ENCODE data around the gene COX8C.

DNA sequence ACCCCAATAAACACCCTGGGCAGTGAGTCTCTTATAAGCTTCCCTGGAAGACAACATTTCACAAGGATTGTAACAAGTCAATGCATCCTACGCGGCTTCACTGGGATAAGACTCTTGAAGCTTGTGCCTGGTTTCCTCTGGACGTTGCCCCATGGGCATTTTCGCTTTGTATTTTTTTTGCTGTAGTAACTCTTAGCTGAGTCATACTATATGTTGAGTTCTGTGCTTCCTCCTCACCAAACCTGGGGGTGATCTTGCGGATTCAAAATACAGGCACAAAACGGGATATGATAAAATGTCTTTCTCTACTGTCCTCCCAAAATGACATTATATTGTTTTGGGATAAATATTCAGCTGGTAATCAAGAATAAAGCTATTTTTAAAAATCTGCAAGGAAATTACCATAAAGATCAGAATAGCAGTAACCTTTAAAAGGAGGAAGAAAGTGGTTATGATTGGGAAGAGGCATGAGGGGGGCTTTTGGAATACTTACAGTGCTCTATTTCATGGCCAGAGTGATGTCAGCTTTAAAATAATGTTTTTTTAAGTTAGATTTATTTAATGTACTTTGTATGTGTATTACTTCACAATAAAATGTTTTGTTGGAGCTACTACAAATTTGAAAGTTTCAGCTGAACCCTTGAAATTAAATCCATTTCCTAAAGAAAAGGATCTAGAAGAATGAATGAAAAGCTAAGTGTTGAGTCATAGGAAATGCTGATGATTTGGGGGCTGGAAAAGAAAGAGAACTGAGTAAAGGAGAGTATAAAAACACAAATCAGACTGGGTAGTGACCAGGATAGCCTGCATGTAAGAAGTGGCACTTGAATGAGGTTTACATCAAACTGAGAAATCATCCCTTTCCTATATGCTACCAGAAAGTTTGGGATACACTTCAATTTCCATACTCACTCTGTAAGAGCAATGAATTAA is 28.8 kb upstream of the COX8C start:
- TF ChIP-seq, protein P1, sequence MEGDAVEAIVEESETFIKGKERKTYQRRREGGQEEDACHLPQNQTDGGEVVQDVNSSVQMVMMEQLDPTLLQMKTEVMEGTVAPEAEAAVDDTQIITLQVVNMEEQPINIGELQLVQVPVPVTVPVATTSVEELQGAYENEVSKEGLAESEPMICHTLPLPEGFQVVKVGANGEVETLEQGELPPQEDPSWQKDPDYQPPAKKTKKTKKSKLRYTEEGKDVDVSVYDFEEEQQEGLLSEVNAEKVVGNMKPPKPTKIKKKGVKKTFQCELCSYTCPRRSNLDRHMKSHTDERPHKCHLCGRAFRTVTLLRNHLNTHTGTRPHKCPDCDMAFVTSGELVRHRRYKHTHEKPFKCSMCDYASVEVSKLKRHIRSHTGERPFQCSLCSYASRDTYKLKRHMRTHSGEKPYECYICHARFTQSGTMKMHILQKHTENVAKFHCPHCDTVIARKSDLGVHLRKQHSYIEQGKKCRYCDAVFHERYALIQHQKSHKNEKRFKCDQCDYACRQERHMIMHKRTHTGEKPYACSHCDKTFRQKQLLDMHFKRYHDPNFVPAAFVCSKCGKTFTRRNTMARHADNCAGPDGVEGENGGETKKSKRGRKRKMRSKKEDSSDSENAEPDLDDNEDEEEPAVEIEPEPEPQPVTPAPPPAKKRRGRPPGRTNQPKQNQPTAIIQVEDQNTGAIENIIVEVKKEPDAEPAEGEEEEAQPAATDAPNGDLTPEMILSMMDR (IDR thresholded peaks at IDR 0.05 in 2 of 3, conservative IDR thresholded peaks at IDR 0.05 in 1 of 3; ENCODE audit: control insufficient read depth in 2 of 3, extremely low read depth in 1 of 3, insufficient read depth in 1 of 3, low read depth in 3 of 3, low read length in 3 of 3): no peak
- TF ChIP-seq YY1 (IDR thresholded peaks at IDR 0.05; ENCODE audit: low read depth, low read length): no peak
- no peak for TF ChIP-seq TAF1 (IDR thresholded peaks at IDR 0.05; ENCODE audit: borderline replicate concordance, low read depth, low read length)
- no peak for TF ChIP-seq YBX1 (IDR thresholded peaks at IDR 0.05)
- TF ChIP-seq, protein P2, sequence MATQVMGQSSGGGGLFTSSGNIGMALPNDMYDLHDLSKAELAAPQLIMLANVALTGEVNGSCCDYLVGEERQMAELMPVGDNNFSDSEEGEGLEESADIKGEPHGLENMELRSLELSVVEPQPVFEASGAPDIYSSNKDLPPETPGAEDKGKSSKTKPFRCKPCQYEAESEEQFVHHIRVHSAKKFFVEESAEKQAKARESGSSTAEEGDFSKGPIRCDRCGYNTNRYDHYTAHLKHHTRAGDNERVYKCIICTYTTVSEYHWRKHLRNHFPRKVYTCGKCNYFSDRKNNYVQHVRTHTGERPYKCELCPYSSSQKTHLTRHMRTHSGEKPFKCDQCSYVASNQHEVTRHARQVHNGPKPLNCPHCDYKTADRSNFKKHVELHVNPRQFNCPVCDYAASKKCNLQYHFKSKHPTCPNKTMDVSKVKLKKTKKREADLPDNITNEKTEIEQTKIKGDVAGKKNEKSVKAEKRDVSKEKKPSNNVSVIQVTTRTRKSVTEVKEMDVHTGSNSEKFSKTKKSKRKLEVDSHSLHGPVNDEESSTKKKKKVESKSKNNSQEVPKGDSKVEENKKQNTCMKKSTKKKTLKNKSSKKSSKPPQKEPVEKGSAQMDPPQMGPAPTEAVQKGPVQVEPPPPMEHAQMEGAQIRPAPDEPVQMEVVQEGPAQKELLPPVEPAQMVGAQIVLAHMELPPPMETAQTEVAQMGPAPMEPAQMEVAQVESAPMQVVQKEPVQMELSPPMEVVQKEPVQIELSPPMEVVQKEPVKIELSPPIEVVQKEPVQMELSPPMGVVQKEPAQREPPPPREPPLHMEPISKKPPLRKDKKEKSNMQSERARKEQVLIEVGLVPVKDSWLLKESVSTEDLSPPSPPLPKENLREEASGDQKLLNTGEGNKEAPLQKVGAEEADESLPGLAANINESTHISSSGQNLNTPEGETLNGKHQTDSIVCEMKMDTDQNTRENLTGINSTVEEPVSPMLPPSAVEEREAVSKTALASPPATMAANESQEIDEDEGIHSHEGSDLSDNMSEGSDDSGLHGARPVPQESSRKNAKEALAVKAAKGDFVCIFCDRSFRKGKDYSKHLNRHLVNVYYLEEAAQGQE (IDR thresholded peaks at IDR 0.05; ENCODE audit: low read depth, low read length): no peak
- TF ChIP-seq NR2F1 (conservative IDR thresholded peaks at IDR 0.05): no peak
- TF ChIP-seq, protein P3, sequence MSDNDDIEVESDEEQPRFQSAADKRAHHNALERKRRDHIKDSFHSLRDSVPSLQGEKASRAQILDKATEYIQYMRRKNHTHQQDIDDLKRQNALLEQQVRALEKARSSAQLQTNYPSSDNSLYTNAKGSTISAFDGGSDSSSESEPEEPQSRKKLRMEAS (IDR thresholded peaks at IDR 0.05; ENCODE audit: low read depth, low read length): no peak
- TF ChIP-seq, protein P4, sequence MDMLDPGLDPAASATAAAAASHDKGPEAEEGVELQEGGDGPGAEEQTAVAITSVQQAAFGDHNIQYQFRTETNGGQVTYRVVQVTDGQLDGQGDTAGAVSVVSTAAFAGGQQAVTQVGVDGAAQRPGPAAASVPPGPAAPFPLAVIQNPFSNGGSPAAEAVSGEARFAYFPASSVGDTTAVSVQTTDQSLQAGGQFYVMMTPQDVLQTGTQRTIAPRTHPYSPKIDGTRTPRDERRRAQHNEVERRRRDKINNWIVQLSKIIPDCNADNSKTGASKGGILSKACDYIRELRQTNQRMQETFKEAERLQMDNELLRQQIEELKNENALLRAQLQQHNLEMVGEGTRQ (IDR thresholded peaks at IDR 0.05; ENCODE audit: borderline replicate concordance, low read depth, low read length): no peak
- TF ChIP-seq CBX5 (IDR thresholded peaks at IDR 0.05; ENCODE audit: low read depth): no peak
- TF ChIP-seq, protein P5, sequence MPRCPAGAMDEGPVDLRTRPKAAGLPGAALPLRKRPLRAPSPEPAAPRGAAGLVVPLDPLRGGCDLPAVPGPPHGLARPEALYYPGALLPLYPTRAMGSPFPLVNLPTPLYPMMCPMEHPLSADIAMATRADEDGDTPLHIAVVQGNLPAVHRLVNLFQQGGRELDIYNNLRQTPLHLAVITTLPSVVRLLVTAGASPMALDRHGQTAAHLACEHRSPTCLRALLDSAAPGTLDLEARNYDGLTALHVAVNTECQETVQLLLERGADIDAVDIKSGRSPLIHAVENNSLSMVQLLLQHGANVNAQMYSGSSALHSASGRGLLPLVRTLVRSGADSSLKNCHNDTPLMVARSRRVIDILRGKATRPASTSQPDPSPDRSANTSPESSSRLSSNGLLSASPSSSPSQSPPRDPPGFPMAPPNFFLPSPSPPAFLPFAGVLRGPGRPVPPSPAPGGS (IDR thresholded peaks at IDR 0.05; ENCODE audit: borderline replicate concordance, insufficient read depth, low read depth, low read length, poor library complexity, severe bottlenecking): no peak
- no peak for TF ChIP-seq BMI1 (IDR thresholded peaks at IDR 0.05; ENCODE audit: borderline replicate concordance)
- TF ChIP-seq, protein P6, sequence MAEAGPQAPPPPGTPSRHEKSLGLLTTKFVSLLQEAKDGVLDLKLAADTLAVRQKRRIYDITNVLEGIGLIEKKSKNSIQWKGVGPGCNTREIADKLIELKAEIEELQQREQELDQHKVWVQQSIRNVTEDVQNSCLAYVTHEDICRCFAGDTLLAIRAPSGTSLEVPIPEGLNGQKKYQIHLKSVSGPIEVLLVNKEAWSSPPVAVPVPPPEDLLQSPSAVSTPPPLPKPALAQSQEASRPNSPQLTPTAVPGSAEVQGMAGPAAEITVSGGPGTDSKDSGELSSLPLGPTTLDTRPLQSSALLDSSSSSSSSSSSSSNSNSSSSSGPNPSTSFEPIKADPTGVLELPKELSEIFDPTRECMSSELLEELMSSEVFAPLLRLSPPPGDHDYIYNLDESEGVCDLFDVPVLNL (IDR thresholded peaks at IDR 0.05; ENCODE audit: low read depth, low read length): no peak
- no peak for TF ChIP-seq EZH2 (IDR thresholded peaks at IDR 0.05; ENCODE audit: borderline replicate concordance, control insufficient read depth, low read depth, low read length)

Data from GM12878 (cell line).